Stimulated activated naive B cell treated with anti-CD40 and anti-IgM and Interleukin-4, amounts not matched to agents 10 μg/mL and 1 μg/mL and 100 μg/mL, for 72 hours (primary cell): ENCODE results near the gene ACAD8.
"Not testable (repeated sequence)": the region's sequence is repeated elsewhere in the genome, so short reads cannot be mapped to it uniquely, and the experiment has no call there.

ENCODE experiments used
- ATAC-seq, 2 donors: fragments of 150-1000 bp; cut with Tn5 transposase; replicated peaks; 2 replicates each; pipeline ENCODE4 v1.10.0; 2021; ENCODE audit warnings: moderate library complexity in 1 of 2
- DNase-seq: peaks from one replicate; pipeline ENCODE4 v3.0.0; 2021
- H3K27ac Mint-ChIP-seq: one replicate; pipeline ENCODE4 v1.8.0; 2022; ENCODE audit warnings: mild to moderate bottlenecking, mixed read lengths
- H3K27me3 Mint-ChIP-seq, 2 donors: one replicate each; pipeline ENCODE4 v1.8.0; 2022; ENCODE audit warnings: mixed read lengths in 2 of 2
- H3K36me3 Mint-ChIP-seq, 2 donors: one replicate each; pipeline ENCODE4 v1.8.0; 2022; ENCODE audit warnings: mixed read lengths in 2 of 2, mild to moderate bottlenecking in 1 of 2
- H3K4me1 Mint-ChIP-seq, 2 donors: one replicate each; pipeline ENCODE4 v1.8.0; 2022; ENCODE audit warnings: mixed read lengths in 2 of 2, mild to moderate bottlenecking in 1 of 2
- H3K4me3 Mint-ChIP-seq, 2 donors: one replicate each; pipeline ENCODE4 v1.8.0; 2022; ENCODE audit warnings: mild to moderate bottlenecking in 2 of 2, mixed read lengths in 2 of 2, moderate library complexity in 1 of 2
- H3K9me3 Mint-ChIP-seq, 2 donors: one replicate each; pipeline ENCODE4 v1.8.0; 2022; ENCODE audit warnings: mixed read lengths in 2 of 2, mild to moderate bottlenecking in 1 of 2

The ACAD8 gene

DNA sequence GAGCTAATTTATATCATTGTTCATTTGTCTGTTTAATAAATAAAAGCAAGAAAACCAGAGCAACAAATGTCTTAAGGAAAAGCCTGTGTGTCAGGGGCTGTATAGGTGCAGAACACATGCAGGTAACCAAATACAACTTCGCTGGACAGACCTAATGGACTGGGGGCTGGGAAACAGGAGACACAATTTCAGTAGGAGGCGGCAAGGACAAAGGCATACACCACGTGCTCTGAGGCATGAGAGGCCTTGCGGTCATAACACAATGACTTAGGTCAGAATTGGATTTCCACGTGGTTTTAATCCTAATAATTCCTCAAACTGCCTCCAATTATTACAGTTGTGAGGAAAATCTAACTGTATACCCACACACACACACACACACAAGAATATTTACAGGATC is 14.1 kb downstream of the ACAD8 start:
- Mint-ChIP-seq H3K9me3 (no peaks in the 10 kb centered on the region), H3K36me3 (peaks cover 6 to 7% of the 10 kb centered on the region in 2 donors), H3K27me3 (peaks cover 30 to 35% of the 10 kb centered on the region in 2 donors), H3K4me1 (peaks cover 0 to 2% of the 10 kb centered on the region in 2 donors), H3K4me3 (no peak overlapping the region), H3K27ac (no peak overlapping the region)
- DNase-seq (no peak), ATAC-seq (no peak)

- peaks cover 0 to 4% of the 10 kb centered on the region in 2 donors for H3K4me1 Mint-ChIP-seq
- peaks cover 35 to 40% of the 10 kb centered on the region in 2 donors for H3K27me3 Mint-ChIP-seq
- H3K36me3 Mint-ChIP-seq: peaks cover 4 to 6% of the 10 kb centered on the region in 2 donors
- ATAC-seq: no peak
- no peak for DNase-seq
- no peak overlapping the region for H3K4me3 Mint-ChIP-seq
- H3K9me3 Mint-ChIP-seq: no peaks in the 10 kb centered on the region
- H3K27ac Mint-ChIP-seq: no peak overlapping the region
Observed at GRCh38 chr11:134267966-134268365, 14.6 kb downstream of the ACAD8 start.

- ATAC-seq: no peak
- peaks cover 3 to 5% of the 10 kb centered on the region in 2 donors for H3K4me1 Mint-ChIP-seq
- DNase-seq: no peak
- no peaks in the 10 kb centered on the region for H3K36me3 Mint-ChIP-seq
- H3K27me3 Mint-ChIP-seq: peaks cover 43 to 52% of the 10 kb centered on the region in 2 donors
- H3K4me3 Mint-ChIP-seq: no peak overlapping the region
- H3K27ac Mint-ChIP-seq: no peak overlapping the region
- H3K9me3 Mint-ChIP-seq: no peaks in the 10 kb centered on the region
Observed at GRCh38 chr11:134270250-134270714, 16.9 kb downstream of the ACAD8 start.

GRCh38 chr11:134271978-134272377 is 18.6 kb downstream of the ACAD8 start:
- Mint-ChIP-seq H3K27ac (no peak overlapping the region), H3K4me3 (no peak overlapping the region), H3K9me3 (no peaks in the 10 kb centered on the region), H3K36me3 (no peaks in the 10 kb centered on the region), H3K4me1 (peaks cover 11 to 16% of the 10 kb centered on the region in 2 donors), H3K27me3 (peaks cover 54 to 66% of the 10 kb centered on the region in 2 donors)
- DNase-seq (no peak), ATAC-seq (no peak)

DNA sequence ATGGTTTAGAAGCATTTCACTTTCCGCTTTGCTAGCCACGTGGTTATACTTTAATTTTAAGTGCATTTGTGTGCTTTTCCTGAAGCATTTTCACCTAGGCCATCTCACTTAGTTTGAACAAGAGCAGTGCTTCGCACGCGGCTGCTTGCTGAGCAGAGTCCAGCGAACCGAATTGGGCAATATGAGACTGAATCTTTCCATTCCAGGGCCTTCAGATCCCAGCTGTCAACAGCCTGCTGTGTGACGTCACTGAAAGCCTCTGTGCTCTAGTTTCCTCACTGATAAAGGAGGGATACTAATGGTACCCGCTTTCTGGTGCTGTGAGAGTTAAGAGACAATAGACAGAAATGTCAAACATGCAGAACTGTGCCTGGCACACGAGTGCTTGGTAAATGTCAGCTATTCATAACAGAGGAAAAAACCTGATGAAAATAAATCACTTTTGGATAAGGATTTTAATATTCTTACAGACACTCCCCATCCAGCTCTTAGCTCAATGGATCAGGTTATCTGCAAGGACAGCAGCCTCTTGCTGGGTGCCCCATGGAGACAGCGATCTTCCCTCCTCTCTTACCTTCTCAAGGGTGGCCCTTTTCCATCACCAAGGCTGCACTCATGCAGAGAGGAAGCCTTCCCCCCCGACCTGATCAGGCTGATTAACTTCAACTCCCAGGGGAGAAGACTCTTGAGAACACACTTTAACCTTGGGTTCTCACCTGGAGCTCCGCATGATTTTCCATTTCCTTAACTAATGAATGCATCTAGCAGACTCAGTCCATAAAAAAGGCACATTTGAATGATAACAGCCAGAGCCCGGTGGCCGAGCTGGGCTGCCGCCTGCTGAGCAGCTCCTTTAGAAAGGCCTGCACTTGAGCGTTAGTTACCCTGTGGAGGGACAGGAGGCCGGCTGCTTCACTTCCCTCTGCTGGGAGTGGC is 19.3 kb downstream of the ACAD8 start:
- Mint-ChIP-seq H3K4me3 (no peak overlapping the region), H3K36me3 (no peaks in the 10 kb centered on the region), H3K27ac (no peak overlapping the region), H3K9me3 (no peaks in the 10 kb centered on the region), H3K27me3 (peaks cover 60 to 73% of the 10 kb centered on the region in 2 donors), H3K4me1 (peaks cover 14 to 23% of the 10 kb centered on the region in 2 donors)
- no peak for ATAC-seq
- no peak for DNase-seq

DNA sequence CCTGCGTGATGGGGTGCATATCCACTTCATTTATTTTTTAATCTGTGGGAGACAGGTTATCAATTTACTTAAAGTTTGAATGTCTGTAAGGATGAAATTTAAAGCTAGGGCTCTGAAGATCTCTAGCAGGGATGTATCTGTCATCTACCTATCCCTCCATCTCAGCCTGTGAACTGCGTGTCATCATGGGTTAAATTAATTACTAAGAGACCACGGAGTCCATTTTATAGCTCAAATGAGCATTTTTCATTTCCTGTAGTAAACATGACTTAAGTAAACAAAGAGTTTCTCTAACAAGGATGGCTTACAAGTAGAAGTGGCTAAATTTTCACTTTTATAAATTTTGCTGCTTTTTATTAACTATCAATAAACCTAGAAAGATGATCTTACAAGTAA is 19.9 kb downstream of the ACAD8 start:
- peaks cover under 1 to 1% of the 10 kb centered on the region in 2 donors for H3K9me3 Mint-ChIP-seq
- peaks cover 14 to 24% of the 10 kb centered on the region in 2 donors for H3K4me1 Mint-ChIP-seq
- ATAC-seq: no peak
- DNase-seq: no peak
- no peak overlapping the region for H3K27ac Mint-ChIP-seq
- H3K4me3 Mint-ChIP-seq: no peak overlapping the region
- peaks cover 59 to 74% of the 10 kb centered on the region in 2 donors for H3K27me3 Mint-ChIP-seq
- no peaks in the 10 kb centered on the region for H3K36me3 Mint-ChIP-seq

DNA sequence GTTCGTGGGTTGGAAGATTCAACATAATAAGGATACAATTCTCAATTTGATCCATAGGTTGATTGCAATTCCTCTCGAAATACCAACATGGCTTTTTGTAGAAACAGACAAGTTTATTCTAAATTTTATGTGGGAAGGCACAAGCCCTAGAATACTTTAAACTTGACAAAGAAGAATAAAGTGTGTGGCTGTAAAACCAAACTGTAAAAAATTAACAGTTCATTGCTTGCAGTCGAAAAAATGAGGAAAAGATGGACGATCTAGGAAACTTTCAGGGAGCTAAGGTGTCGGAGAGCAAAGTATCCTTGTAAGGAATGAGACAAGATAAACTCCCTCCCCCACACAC is 21.8 kb downstream of the ACAD8 start:
- H3K9me3 Mint-ChIP-seq: peaks cover 4 to 5% of the 10 kb centered on the region in 2 donors
- H3K27ac Mint-ChIP-seq: no peak overlapping the region
- ATAC-seq: no peak
- no peak for DNase-seq
- H3K36me3 Mint-ChIP-seq: peaks cover 0 to 1% of the 10 kb centered on the region in 2 donors
- H3K27me3 Mint-ChIP-seq: peaks cover 66 to 81% of the 10 kb centered on the region in 2 donors
- H3K4me1 Mint-ChIP-seq: peaks cover 13 to 24% of the 10 kb centered on the region in 2 donors
- H3K4me3 Mint-ChIP-seq: peak overlapping the region; percentile 73 to 83

GRCh38 chr11:134275534-134276395 is 22.4 kb downstream of the ACAD8 start, which contains the start of gene GLB1L3:
Gene GLB1L3, plus strand, starts transcription at chr11:134276379. Its CDS starts 362 bp downstream, at chr11:134276741.
- peaks cover 0 to 1% of the 10 kb centered on the region in 2 donors for H3K36me3 Mint-ChIP-seq
- peaks cover 4 to 5% of the 10 kb centered on the region in 2 donors for H3K9me3 Mint-ChIP-seq
- peak; percentile 85 to 86 for ATAC-seq
- DNase-seq: peak; percentile 28
- H3K4me1 Mint-ChIP-seq: peaks cover 11 to 24% of the 10 kb centered on the region in 2 donors
- peaks cover 64 to 81% of the 10 kb centered on the region in 2 donors for H3K27me3 Mint-ChIP-seq
- H3K27ac Mint-ChIP-seq: no peak within 1 kb of the TSS
- peak within 1 kb of the TSS; percentile 73 to 83 for H3K4me3 Mint-ChIP-seq

DNA sequence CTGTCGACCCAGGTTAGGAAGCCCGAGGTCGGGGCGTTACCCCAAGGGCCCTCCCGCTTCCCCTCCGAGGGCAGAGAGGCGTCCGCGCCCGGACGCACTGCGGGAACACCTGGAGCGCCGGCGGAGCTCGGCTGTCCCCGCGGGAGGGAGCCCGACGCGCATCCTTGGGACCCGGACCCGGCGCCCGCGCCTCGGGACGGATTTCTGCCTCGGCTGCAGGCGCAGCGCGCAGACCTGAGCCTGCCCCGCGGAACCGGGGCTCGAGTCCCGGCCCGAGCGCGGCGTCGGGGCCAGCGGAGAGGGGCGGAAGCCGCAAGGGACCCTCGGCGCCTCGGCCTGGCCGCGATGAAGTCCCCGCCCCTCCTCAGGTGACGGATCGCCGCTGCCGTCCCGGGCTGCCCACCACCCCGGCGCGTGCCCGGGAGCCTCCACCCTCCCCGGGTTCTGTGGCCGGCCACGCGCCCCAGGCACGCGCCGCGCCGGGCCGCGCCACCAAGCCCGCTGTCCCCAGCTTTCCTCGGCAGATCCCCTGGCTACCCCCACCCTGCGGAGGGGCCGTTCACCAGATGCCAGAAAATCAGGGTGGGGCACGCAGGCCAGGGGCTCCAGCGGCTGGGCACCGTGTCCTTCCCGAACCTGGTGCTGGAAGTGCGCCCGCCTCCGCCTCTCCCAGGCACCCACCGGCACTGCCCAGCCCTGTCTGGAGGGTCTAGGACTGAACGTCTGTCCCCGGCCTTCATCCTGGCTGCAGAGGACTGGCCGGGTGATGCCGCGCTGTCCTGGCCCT is 23.2 kb downstream of the ACAD8 start:
- Mint-ChIP-seq H3K4me3 (peak overlapping the region; percentile 73 to 83), H3K9me3 (peaks cover 4 to 5% of the 10 kb centered on the region in 2 donors), H3K27ac (no peak overlapping the region), H3K36me3 (peaks cover 0 to 1% of the 10 kb centered on the region in 2 donors), H3K4me1 (peaks cover 11 to 24% of the 10 kb centered on the region in 2 donors), H3K27me3 (peaks cover 60 to 80% of the 10 kb centered on the region in 2 donors)
- ATAC-seq (peak; percentile 18 to 28), DNase-seq (no peak)

- Mint-ChIP-seq H3K27me3 (peaks cover 58 to 74% of the 10 kb centered on the region in 2 donors), H3K9me3 (peaks cover 4 to 5% of the 10 kb centered on the region in 2 donors), H3K4me3 (peak overlapping the region; percentile 55 to 72), H3K36me3 (peaks cover 0 to 1% of the 10 kb centered on the region in 2 donors), H3K4me1 (peaks cover 11 to 24% of the 10 kb centered on the region in 2 donors), H3K27ac (no peak overlapping the region)
- no peak for DNase-seq
- ATAC-seq: no peak
Observed at GRCh38 chr11:134277183-134278001, 24.0 kb downstream of the ACAD8 start.

DNA sequence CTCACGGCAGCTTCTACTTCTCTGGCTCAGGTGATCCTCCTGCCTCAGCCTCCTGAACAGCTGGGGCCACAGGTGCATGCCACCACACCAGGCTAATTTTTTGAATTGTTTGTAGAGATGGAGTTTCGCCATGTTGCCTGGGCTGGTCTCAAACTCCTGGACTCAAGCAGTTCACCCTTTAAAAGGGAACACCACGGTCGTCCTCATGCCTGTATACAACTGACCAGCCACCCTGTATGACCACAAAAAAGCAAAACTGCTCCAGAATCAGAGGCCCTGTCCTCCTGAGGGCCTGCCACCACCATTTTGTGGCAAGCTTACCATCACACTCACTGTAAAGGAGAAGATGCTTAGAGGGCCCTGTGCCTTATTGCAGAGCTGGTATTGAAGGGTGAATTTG is 25.0 kb downstream of the ACAD8 start:
- peaks cover 0 to 1% of the 10 kb centered on the region in 2 donors for H3K36me3 Mint-ChIP-seq
- peaks cover 4 to 5% of the 10 kb centered on the region in 2 donors for H3K9me3 Mint-ChIP-seq
- H3K4me1 Mint-ChIP-seq: peaks cover 10 to 24% of the 10 kb centered on the region in 2 donors
- H3K27me3 Mint-ChIP-seq: peaks cover 57 to 74% of the 10 kb centered on the region in 2 donors
- H3K27ac Mint-ChIP-seq: no peak overlapping the region
- DNase-seq (no peak), ATAC-seq (no peak)
- no peak overlapping the region for H3K4me3 Mint-ChIP-seq

DNA sequence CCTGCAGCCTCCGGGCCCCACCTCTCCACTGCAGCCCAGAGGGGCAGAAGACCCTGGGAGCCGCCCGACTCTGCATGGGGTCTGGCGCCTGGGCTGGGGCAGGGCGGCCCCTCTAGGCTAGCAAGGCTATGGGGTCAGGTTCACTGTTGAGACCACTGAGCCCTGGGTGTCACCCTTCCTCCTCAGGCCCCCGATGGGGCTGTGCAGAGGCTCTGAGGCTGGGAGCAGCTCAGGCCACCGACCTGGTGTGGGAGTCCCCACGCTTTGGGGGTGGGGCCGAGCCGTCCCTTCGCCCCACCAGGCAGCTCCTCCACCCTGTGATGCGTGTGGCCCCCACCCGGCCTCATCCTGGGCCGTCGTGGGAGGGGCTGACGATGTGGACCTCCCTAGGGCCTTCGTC is 28.3 kb downstream of the ACAD8 start:
- DNase-seq, H3K27ac Mint-ChIP-seq, H3K36me3 Mint-ChIP-seq, ATAC-seq, H3K9me3 Mint-ChIP-seq, H3K4me3 Mint-ChIP-seq: not testable (repeated sequence)
- Mint-ChIP-seq H3K4me1 (peaks cover 3 to 11% of the 10 kb centered on the region in 2 donors), H3K27me3 (peaks cover 56 to 66% of the 10 kb centered on the region in 2 donors)
